Neural progenitor cell (in vitro differentiated cells): Measurements from ENCODE around the gene SPRED2.

ENCODE experiments used
- EZH2phosphoT487 ChIP-seq: fragments of 200-600 bp; sonication (generic); IDR thresholded peaks from 2 replicates; pipeline ENCODE4 v1.6.1; 2017; ENCODE audit warnings: antibody characterized with exemption
- TF ChIP-seq, protein P1 (sequence below): fragments of 200-600 bp; sonication (generic); IDR thresholded peaks from 2 replicates; pipeline ENCODE4 v1.5.1; 2017; ENCODE audit warnings: antibody characterized with exemption, mild to moderate bottlenecking

DNA sequence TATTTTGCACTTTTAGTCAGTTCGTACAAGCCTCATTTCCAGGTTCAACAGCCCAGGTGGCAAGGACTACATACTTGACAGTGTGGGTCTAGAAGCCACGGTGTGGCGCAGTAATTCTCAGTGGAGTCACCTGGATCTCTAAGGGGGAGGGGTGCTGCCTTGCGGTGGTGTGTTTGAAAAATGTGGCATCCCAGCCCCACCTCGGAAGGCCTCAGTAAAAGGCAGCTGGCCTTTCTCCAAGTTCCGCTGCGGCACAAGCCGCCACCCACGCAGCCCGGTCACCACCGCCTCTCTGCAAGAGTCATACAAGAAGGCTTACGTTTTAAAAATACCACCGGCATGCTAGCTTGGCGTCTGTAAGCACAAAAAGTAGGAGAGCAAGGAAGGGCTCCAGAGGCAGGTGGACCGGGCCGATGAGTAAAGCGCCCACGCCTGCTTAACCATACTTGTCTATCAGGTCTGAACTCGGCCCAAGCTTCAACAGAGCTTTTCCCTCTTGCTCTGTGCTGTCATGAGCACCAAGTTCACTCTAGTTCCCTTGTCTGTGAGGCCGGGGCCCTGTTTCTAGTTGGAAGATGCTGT is 49.5 kb downstream of the SPRED2 start:
- TF ChIP-seq EZH2phosphoT487: no peak
- TF ChIP-seq, protein P1, sequence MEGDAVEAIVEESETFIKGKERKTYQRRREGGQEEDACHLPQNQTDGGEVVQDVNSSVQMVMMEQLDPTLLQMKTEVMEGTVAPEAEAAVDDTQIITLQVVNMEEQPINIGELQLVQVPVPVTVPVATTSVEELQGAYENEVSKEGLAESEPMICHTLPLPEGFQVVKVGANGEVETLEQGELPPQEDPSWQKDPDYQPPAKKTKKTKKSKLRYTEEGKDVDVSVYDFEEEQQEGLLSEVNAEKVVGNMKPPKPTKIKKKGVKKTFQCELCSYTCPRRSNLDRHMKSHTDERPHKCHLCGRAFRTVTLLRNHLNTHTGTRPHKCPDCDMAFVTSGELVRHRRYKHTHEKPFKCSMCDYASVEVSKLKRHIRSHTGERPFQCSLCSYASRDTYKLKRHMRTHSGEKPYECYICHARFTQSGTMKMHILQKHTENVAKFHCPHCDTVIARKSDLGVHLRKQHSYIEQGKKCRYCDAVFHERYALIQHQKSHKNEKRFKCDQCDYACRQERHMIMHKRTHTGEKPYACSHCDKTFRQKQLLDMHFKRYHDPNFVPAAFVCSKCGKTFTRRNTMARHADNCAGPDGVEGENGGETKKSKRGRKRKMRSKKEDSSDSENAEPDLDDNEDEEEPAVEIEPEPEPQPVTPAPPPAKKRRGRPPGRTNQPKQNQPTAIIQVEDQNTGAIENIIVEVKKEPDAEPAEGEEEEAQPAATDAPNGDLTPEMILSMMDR: no peak
